Body of pancreas (tissue), 4 donors: Measurements from ENCODE around the gene CNTLN. TPM values are rescaled to one million over a fixed set of nuclear protein-coding genes. Genes with fewer than 3 reads are reported as not detected.
"Not testable (repeated sequence)": the region's sequence is repeated elsewhere in the genome, so short reads cannot be mapped to it uniquely, and the experiment has no call there.

Source experiments
- ATAC-seq: fragments of 150-250 bp; one replicate; pipeline ENCODE4 v1.9.1; 2016
- DNase-seq, 4 donors: peaks; one replicate each; pipeline ENCODE4 v3.0.0-alpha.2; 2019
- H3K27ac ChIP-seq, 4 donors: fragments of 200-600 bp; sonication (generic); 1 replicate in 3 of 4; 2 replicates in 1 of 4; pipeline versions ENCODE4 v1.5.1 to v1.6.1; 2016 to 2019; ENCODE audit warnings: mild to moderate bottlenecking in 1 of 4, mixed read lengths in 1 of 4, moderate library complexity in 1 of 4
- H3K27me3 ChIP-seq, 2 donors: fragments of 200-600 bp; sonication (generic); one replicate each; pipeline ENCODE4 v1.6.0; 2016; ENCODE audit warnings: mild to moderate bottlenecking in 1 of 2
- H3K36me3 ChIP-seq, 2 donors: fragments of 200-600 bp; sonication (generic); replicated peaks in 1 of 2; 2 replicates each; pipeline ENCODE4 v1.5.1; 2016; ENCODE audit warnings: low read depth in 2 of 2; ENCODE audit not compliant: insufficient read depth in 1 of 2
- H3K4me1 ChIP-seq: fragments of 200-600 bp; sonication (generic); one replicate; pipeline ENCODE4 v1.6.0; 2016
- H3K4me3 ChIP-seq, 2 donors: fragments of 200-600 bp; sonication (generic); 1 replicate in 1 of 2; 2 replicates in 1 of 2; pipeline ENCODE4 v1.5.1; 2016 to 2019
- H3K9me3 ChIP-seq, 3 donors: fragments of 200-600 bp; sonication (generic); 1 replicate in 2 of 3; 2 replicates in 1 of 3; pipeline ENCODE4 v1.5.1; 2016
- CTCF ChIP-seq, 7 experiments: fragments of 450-650 bp in 4 of 7; fragments of 200-600 bp in 3 of 7; sonication (generic) in 3 of 7; IDR thresholded peaks; one replicate each; pipeline ENCODE4 v1.5.1; 2016 to 2019; ENCODE audit warnings: antibody characterized with exemption in 7 of 7
- POLR2A ChIP-seq, 3 donors: fragments of 450-650 bp; IDR thresholded peaks; one replicate each; pipeline ENCODE4 v1.6.1; 2016; ENCODE audit warnings: antibody characterized with exemption in 3 of 3, mild to moderate bottlenecking in 2 of 3
- WGBS, 2 donors: methylation state at CpG; one replicate each; pipeline ENCODE4 v1.1.5; 2017; 5-methylcytosine and 5-hydroxymethylcytosine counted together
- intact Hi-C: fragments of 100-400 bp; cut with DNase I; formaldehyde crosslinking; loops from one replicate; pipeline ENCODE4 v1.15.1; 2023
- total RNA-seq, 2 donors: library from RNA; depleted of rRNA; stranded (reverse); fragments of >200 nt; gene quantifications; one replicate each; pipeline ENCODE4 v1.1.0, GENCODE V29; 2016

The CNTLN gene
- total RNA-seq, 2 donors from 2014 or later, result 7.3 to 11.2 TPM

- no peak for TF ChIP-seq CTCF (IDR thresholded peaks at IDR 0.05)
- no peaks in the 10 kb centered on the region for H3K36me3 ChIP-seq
- intact Hi-C loops, result no loop called here
- H3K4me1 ChIP-seq, result no peaks in the 10 kb centered on the region
- ATAC-seq (no peak), DNase-seq (no peak)
- 80 to 97% methylated on average over 5 of the region's 5 CpGs for WGBS, 2 donors
- H3K27ac ChIP-seq, result no peak overlapping the region
- H3K9me3 ChIP-seq, result no peaks in the 10 kb centered on the region
- H3K4me3 ChIP-seq, result no peak overlapping the region
- no peaks in the 10 kb centered on the region for H3K27me3 ChIP-seq
Observed at GRCh38 chr9:17171309-17172094, 36.7 kb downstream of the CNTLN start.

- H3K27me3 ChIP-seq, H3K36me3 ChIP-seq, H3K27ac ChIP-seq, DNase-seq, H3K4me1 ChIP-seq, ATAC-seq, intact Hi-C loops, H3K4me3 ChIP-seq, H3K9me3 ChIP-seq: not testable (repeated sequence)
- 95 to 100% methylated on average over 15 of the region's 15 CpGs for WGBS, 2 donors
Observed at GRCh38 chr9:17177496-17177895, 42.7 kb downstream of the CNTLN start.

DNA sequence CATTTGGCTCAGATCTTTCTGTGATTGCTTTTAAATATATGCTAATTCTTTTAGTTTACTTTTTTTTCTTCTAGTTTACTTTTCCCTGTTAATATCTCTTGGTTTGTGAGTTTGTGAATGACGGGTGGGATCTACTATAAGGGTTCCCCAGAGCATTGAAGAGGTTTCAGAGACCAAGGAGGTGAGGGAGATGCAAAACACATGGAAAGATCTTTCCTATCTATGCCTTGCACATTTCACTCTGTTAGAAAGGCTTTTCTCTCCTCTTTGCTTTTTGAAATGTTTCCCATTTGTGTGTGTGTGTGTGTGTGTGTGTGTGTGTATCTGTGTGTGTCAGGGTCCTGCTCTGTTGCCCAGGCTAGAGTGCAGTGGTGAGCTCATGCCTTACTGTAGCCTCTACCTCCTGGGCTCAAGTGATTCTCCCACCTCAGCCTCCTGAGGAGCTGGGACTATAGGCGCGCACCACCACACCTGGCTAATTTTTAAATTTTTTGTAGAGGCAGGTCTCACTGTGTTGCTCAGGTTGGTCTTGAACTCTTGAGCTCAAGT, 50.7 kb downstream of the CNTLN start:
- ATAC-seq, result no peak
- TF ChIP-seq CTCF (IDR thresholded peaks at IDR 0.05), result no peak
- no peak for TF ChIP-seq POLR2A (IDR thresholded peaks at IDR 0.05)

DNA sequence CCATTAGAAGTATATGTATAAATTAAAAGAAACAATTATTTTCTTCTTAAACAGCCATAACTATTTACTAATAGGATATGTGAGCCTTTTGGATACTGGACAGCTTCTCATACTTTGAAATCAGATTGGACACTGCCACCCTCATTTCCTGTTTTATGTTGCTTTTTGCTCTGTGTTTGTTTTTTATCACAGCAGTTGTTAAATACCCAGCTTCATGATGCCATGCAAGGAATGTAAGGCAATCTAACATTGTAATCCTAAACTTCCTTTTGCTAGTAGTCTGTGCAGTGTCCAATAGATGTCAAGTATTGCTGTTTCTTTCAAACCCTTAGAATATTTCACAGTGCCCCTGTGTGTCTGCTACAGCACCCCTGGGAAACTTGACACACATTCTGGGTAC, 56.2 kb downstream of the CNTLN start:
- Histone ChIP-seq H3K9me3 (no peaks in the 10 kb centered on the region), H3K36me3 (no peaks in the 10 kb centered on the region), H3K27ac (no peak overlapping the region), H3K27me3 (no peaks in the 10 kb centered on the region), H3K4me3 (no peak overlapping the region), H3K4me1 (no peaks in the 10 kb centered on the region)
- no peak for DNase-seq
- intact Hi-C loops, result no loop called here
- ATAC-seq, result no peak
- TF ChIP-seq CTCF (IDR thresholded peaks at IDR 0.05) (no peak), POLR2A (IDR thresholded peaks at IDR 0.05) (no peak)

More for the DNA sequence above, 50.7 kb downstream of the CNTLN start:
- H3K4me3 ChIP-seq, result no peak overlapping the region
- no peak for DNase-seq
- no peaks in the 10 kb centered on the region for H3K36me3 ChIP-seq
- 83 to 84% methylated on average over 3 of the region's 3 CpGs for WGBS, 2 donors
- intact Hi-C loops, result no loop called here
- H3K27me3 ChIP-seq, result no peaks in the 10 kb centered on the region
- no peak overlapping the region for H3K27ac ChIP-seq
- H3K9me3 ChIP-seq, result no peaks in the 10 kb centered on the region
- no peaks in the 10 kb centered on the region for H3K4me1 ChIP-seq

GRCh38 chr9:17204611-17205152, 69.8 kb downstream of the CNTLN start:
- no peaks in the 10 kb centered on the region for H3K4me1 ChIP-seq
- no peak overlapping the region for H3K4me3 ChIP-seq
- WGBS, 2 donors, result 57 to 64% methylated on average over 5 to 8 of the region's 8 CpGs
- intact Hi-C loops, result no loop called here
- peaks cover 0 to 10% (median 0%) of the 10 kb centered on the region in 3 donors for H3K9me3 ChIP-seq
- H3K36me3 ChIP-seq, result no peaks in the 10 kb centered on the region
- no peak for TF ChIP-seq CTCF (IDR thresholded peaks at IDR 0.05)
- TF ChIP-seq POLR2A (IDR thresholded peaks at IDR 0.05), result no peak
- no peaks in the 10 kb centered on the region for H3K27me3 ChIP-seq
- H3K27ac ChIP-seq, result no peak overlapping the region
- ATAC-seq (no peak), DNase-seq (no peak)
